Measurements from ENCODE around the gene PUSL1. TPM values are rescaled to one million over a fixed set of nuclear protein-coding genes. Genes with fewer than 3 reads are reported as not detected.

PUSL1 gene
- total RNA-seq, 1 experiment from 2014 or later = 31.3 TPM

DNA sequence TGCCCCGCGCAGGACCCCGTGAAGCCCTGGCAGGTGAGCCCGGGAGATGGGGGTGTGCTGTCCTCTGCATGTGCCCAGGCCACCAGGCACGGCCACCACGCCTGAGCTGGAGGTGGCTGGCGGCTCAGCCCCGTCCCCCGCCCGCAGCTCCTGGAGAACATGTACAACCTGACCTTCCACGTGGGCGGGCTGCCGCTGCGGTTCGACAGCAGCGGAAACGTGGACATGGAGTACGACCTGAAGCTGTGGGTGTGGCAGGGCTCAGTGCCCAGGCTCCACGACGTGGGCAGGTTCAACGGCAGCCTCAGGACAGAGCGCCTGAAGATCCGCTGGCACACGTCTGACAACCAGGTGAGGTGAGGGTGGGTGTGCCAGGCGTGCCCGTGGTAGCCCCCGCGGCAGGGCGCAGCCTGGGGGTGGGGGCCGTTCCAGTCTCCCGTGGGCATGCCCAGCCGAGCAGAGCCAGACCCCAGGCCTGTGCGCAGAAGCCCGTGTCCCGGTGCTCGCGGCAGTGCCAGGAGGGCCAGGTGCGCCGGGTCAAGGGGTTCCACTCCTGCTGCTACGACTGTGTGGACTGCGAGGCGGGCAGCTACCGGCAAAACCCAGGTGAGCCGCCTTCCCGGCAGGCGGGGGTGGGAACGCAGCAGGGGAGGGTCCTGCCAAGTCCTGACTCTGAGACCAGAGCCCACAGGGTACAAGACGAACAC, 24.5 kb downstream of the PUSL1 start:
- DNase-seq (ENCODE audit: low spot score) = no peak
- Histone ChIP-seq H3K4me1 (ENCODE audit: insufficient read depth, low read length, poor library complexity, severe bottlenecking) (peaks cover 4% of the 10 kb centered on the region), H3K9me3 (ENCODE audit: low read depth, low read length, poor library complexity, severe bottlenecking) (no peaks in the 10 kb centered on the region), H3K27me3 (replicated peaks; ENCODE audit: insufficient read depth, low read depth, low read length, poor library complexity) (no peaks in the 10 kb centered on the region), H3K36me3 (ENCODE audit: insufficient read depth, low read length, poor library complexity, severe bottlenecking) (peaks cover 3% of the 10 kb centered on the region), H3K27ac (ENCODE audit: low read depth, low read length, poor library complexity, severe bottlenecking) (no peak overlapping the region), H3K4me3 (ENCODE audit: low read depth, low read length, poor library complexity, severe bottlenecking) (no peak overlapping the region)
- ChIA-PET CTCF (no interaction called here), POLR2A (ENCODE audit: low non-redundant PET) (no interaction called here)
- intact Hi-C loops (cut with micrococcal nuclease; ENCODE audit: unreplicated experiment) = no loop called here
- no peak for TF ChIP-seq CTCF (conservative IDR thresholded peaks at IDR 0.05; ENCODE audit: low read depth, low read length)
- TF ChIP-seq EZH2 (IDR thresholded peaks at IDR 0.05; ENCODE audit: borderline replicate concordance, low read depth, low read length, poor library complexity, severe bottlenecking) = no peak
- BruUV-seq (replicated peaks) = no TSS peak

DNA sequence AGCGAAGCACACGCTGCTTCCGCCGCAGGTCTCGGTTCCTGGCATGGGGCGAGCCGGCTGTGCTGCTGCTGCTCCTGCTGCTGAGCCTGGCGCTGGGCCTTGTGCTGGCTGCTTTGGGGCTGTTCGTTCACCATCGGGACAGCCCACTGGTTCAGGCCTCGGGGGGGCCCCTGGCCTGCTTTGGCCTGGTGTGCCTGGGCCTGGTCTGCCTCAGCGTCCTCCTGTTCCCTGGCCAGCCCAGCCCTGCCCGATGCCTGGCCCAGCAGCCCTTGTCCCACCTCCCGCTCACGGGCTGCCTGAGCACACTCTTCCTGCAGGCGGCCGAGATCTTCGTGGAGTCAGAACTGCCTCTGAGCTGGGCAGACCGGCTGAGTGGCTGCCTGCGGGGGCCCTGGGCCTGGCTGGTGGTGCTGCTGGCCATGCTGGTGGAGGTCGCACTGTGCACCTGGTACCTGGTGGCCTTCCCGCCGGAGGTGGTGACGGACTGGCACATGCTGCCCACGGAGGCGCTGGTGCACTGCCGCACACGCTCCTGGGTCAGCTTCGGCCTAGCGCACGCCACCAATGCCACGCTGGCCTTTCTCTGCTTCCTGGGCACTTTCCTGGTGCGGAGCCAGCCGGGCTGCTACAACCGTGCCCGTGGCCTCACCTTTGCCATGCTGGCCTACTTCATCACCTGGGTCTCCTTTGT, 25.3 kb downstream of the PUSL1 start:
- no peaks in the 10 kb centered on the region for H3K9me3 ChIP-seq (ENCODE audit: low read depth, low read length, poor library complexity, severe bottlenecking)
- H3K27ac ChIP-seq (ENCODE audit: low read depth, low read length, poor library complexity, severe bottlenecking) = no peak overlapping the region
- ChIA-PET POLR2A (ENCODE audit: low non-redundant PET) (no interaction called here), CTCF (no interaction called here)
- no peak overlapping the region for H3K4me3 ChIP-seq (ENCODE audit: low read depth, low read length, poor library complexity, severe bottlenecking)
- intact Hi-C loops (cut with micrococcal nuclease; ENCODE audit: unreplicated experiment) = no loop called here
- no TSS peak for BruUV-seq (replicated peaks)
- peaks cover 4% of the 10 kb centered on the region for H3K4me1 ChIP-seq (ENCODE audit: insufficient read depth, low read length, poor library complexity, severe bottlenecking)
- no peak for DNase-seq (ENCODE audit: low spot score)
- TF ChIP-seq EZH2 (IDR thresholded peaks at IDR 0.05; ENCODE audit: borderline replicate concordance, low read depth, low read length, poor library complexity, severe bottlenecking) (no peak), CTCF (conservative IDR thresholded peaks at IDR 0.05; ENCODE audit: low read depth, low read length) (no peak)
- H3K36me3 ChIP-seq (ENCODE audit: insufficient read depth, low read length, poor library complexity, severe bottlenecking) = peaks cover 3% of the 10 kb centered on the region
- H3K27me3 ChIP-seq (replicated peaks; ENCODE audit: insufficient read depth, low read depth, low read length, poor library complexity) = no peaks in the 10 kb centered on the region

- ChIA-PET POLR2A (ENCODE audit: low non-redundant PET) (no interaction called here), CTCF (no interaction called here)
- H3K9me3 ChIP-seq (ENCODE audit: low read depth, low read length, poor library complexity, severe bottlenecking) = no peaks in the 10 kb centered on the region
- peaks cover 3% of the 10 kb centered on the region for H3K36me3 ChIP-seq (ENCODE audit: insufficient read depth, low read length, poor library complexity, severe bottlenecking)
- H3K27ac ChIP-seq (ENCODE audit: low read depth, low read length, poor library complexity, severe bottlenecking) = no peak overlapping the region
- TF ChIP-seq CTCF (conservative IDR thresholded peaks at IDR 0.05; ENCODE audit: low read depth, low read length) (no peak), EZH2 (IDR thresholded peaks at IDR 0.05; ENCODE audit: borderline replicate concordance, low read depth, low read length, poor library complexity, severe bottlenecking) (no peak)
- intact Hi-C loops (cut with micrococcal nuclease; ENCODE audit: unreplicated experiment) = no loop called here
- peaks cover 4% of the 10 kb centered on the region for H3K4me1 ChIP-seq (ENCODE audit: insufficient read depth, low read length, poor library complexity, severe bottlenecking)
- BruUV-seq (replicated peaks) = no TSS peak
- no peak overlapping the region for H3K4me3 ChIP-seq (ENCODE audit: low read depth, low read length, poor library complexity, severe bottlenecking)
- H3K27me3 ChIP-seq (replicated peaks; ENCODE audit: insufficient read depth, low read depth, low read length, poor library complexity) = no peaks in the 10 kb centered on the region
- DNase-seq (ENCODE audit: low spot score) = no peak
Observed at GRCh38 chr1:1334835-1335234, 26.4 kb downstream of the PUSL1 start.
